Measurements from ENCODE around the gene RENBP.

Gene RENBP

GRCh38 chrX:153960077-153960476, 15.6 kb upstream of the RENBP start:
- TF ChIP-seq TAF1 (IDR thresholded peaks at IDR 0.05; ENCODE audit: borderline replicate concordance, insufficient read depth, low read length): no peak
- TF ChIP-seq POLR2AphosphoS5 (IDR thresholded peaks at IDR 0.05; ENCODE audit: low read depth, low read length): no peak
- no peak for TF ChIP-seq REST (IDR thresholded peaks at IDR 0.05; ENCODE audit: insufficient read depth in 1 of 2, low read depth in 2 of 2, low read length in 2 of 2)
- no peak for TF ChIP-seq SIN3A (IDR thresholded peaks at IDR 0.05; ENCODE audit: borderline replicate concordance, insufficient read depth, low read length)
- no peak for TF ChIP-seq FOXP2 (optimal IDR thresholded peaks at IDR 0.05; ENCODE audit: borderline replicate concordance, extremely low read depth, extremely low read length, insufficient read depth)

DNA sequence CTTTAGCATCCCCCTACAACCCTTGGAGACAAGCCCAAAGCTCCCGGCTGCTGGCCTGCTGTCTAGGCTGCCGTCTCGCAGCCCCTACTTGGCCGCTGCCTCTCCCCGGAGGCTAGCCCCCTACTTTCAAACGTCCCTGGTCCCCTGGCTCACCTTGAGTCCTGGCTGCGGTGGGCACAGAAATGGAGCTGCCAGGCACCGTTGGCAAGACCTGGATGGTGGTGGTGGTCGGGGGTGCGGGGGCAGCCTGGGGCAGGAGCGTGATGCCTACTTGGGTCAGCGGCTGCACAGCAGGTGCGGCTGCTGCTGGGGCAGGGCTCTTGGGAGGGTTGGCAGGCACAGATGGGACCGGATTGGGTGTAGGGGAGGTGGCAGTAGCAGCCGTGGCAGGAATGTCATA, 15.2 kb upstream of the RENBP start:
- TF ChIP-seq REST (IDR thresholded peaks at IDR 0.05; ENCODE audit: insufficient read depth in 1 of 2, low read depth in 2 of 2, low read length in 2 of 2): no peak
- TF ChIP-seq POLR2AphosphoS5 (IDR thresholded peaks at IDR 0.05; ENCODE audit: low read depth, low read length): no peak
- no peak for TF ChIP-seq TAF1 (IDR thresholded peaks at IDR 0.05; ENCODE audit: borderline replicate concordance, insufficient read depth, low read length)
- TF ChIP-seq FOXP2 (optimal IDR thresholded peaks at IDR 0.05; ENCODE audit: borderline replicate concordance, extremely low read depth, extremely low read length, insufficient read depth): no peak
- no peak for TF ChIP-seq SIN3A (IDR thresholded peaks at IDR 0.05; ENCODE audit: borderline replicate concordance, insufficient read depth, low read length)

- no peak for TF ChIP-seq FOXP2 (optimal IDR thresholded peaks at IDR 0.05; ENCODE audit: borderline replicate concordance, extremely low read depth, extremely low read length, insufficient read depth)
- no peak for TF ChIP-seq TAF1 (IDR thresholded peaks at IDR 0.05; ENCODE audit: borderline replicate concordance, insufficient read depth, low read length)
Measured at GRCh38 chrX:153958605-153959004, 14.2 kb upstream of the RENBP start.

- no peak for TF ChIP-seq POLR2AphosphoS5 (IDR thresholded peaks at IDR 0.05; ENCODE audit: low read depth, low read length)
- no peak for TF ChIP-seq REST (IDR thresholded peaks at IDR 0.05; ENCODE audit: insufficient read depth in 1 of 2, low read depth in 2 of 2, low read length in 2 of 2)
- TF ChIP-seq SIN3A (IDR thresholded peaks at IDR 0.05; ENCODE audit: borderline replicate concordance, insufficient read depth, low read length): no peak
- no peak for TF ChIP-seq FOXP2 (optimal IDR thresholded peaks at IDR 0.05; ENCODE audit: borderline replicate concordance, extremely low read depth, extremely low read length, insufficient read depth)
- TF ChIP-seq TAF1 (IDR thresholded peaks at IDR 0.05; ENCODE audit: borderline replicate concordance, insufficient read depth, low read length): no peak
Measured at GRCh38 chrX:153957224-153957623, 12.8 kb upstream of the RENBP start.

- TF ChIP-seq FOXP2 (optimal IDR thresholded peaks at IDR 0.05; ENCODE audit: borderline replicate concordance, extremely low read depth, extremely low read length, insufficient read depth) (no peak), REST (IDR thresholded peaks at IDR 0.05; ENCODE audit: insufficient read depth in 1 of 2, low read depth in 2 of 2, low read length in 2 of 2) (no peak), SIN3A (IDR thresholded peaks at IDR 0.05; ENCODE audit: borderline replicate concordance, insufficient read depth, low read length) (no peak), TAF1 (IDR thresholded peaks at IDR 0.05; ENCODE audit: borderline replicate concordance, insufficient read depth, low read length) (no peak), POLR2AphosphoS5 (IDR thresholded peaks at IDR 0.05; ENCODE audit: low read depth, low read length) (no peak)
Measured at GRCh38 chrX:153956044-153956907, 11.8 kb upstream of the RENBP start.

Data from PFSK-1 (cell line).